ENCODE data around the gene AKAP6.

The AKAP6 gene

GRCh38 chr14:32601906-32602305 is 272.8 kb downstream of the AKAP6 start:
- no peak overlapping the region for H3K4me3 ChIP-seq (ENCODE audit: extremely low read depth, insufficient read depth, low read length, poor library complexity, severe bottlenecking)
- no peaks in the 10 kb centered on the region for H3K36me3 ChIP-seq (ENCODE audit: control insufficient read depth, insufficient read depth, low read length)
- H3K27ac ChIP-seq (ENCODE audit: low read depth, low read length, severe bottlenecking), result no peak overlapping the region
- H3K4me1 ChIP-seq (ENCODE audit: control insufficient read depth, insufficient read depth, low read length, poor library complexity, severe bottlenecking), result peaks cover 8% of the 10 kb centered on the region
- H3K9me3 ChIP-seq (ENCODE audit: control insufficient read depth, low read length), result no peaks in the 10 kb centered on the region
- whole genome bisulfite sequencing, 2 experiments (ENCODE audit: insufficient coverage in 2 of 2), result 96 to 97% methylated on average over 2 to 3 of the region's 3 CpGs

GRCh38 chr14:32602699-32603098 is 273.6 kb downstream of the AKAP6 start:
- 96 to 97% methylated on average over 4 of the region's 7 CpGs for WGBS, 2 experiments (ENCODE audit: insufficient coverage in 2 of 2)
- no peak overlapping the region for H3K4me3 ChIP-seq (ENCODE audit: extremely low read depth, insufficient read depth, low read length, poor library complexity, severe bottlenecking)
- no peaks in the 10 kb centered on the region for H3K9me3 ChIP-seq (ENCODE audit: control insufficient read depth, low read length)
- no peaks in the 10 kb centered on the region for H3K36me3 ChIP-seq (ENCODE audit: control insufficient read depth, insufficient read depth, low read length)
- H3K27ac ChIP-seq (ENCODE audit: low read depth, low read length, severe bottlenecking), result no peak overlapping the region
- peaks cover 12% of the 10 kb centered on the region for H3K4me1 ChIP-seq (ENCODE audit: control insufficient read depth, insufficient read depth, low read length, poor library complexity, severe bottlenecking)

- Histone ChIP-seq H3K4me1 (ENCODE audit: control insufficient read depth, insufficient read depth, low read length, poor library complexity, severe bottlenecking) (peaks cover 17% of the 10 kb centered on the region), H3K4me3 (ENCODE audit: extremely low read depth, insufficient read depth, low read length, poor library complexity, severe bottlenecking) (no peak overlapping the region), H3K36me3 (ENCODE audit: control insufficient read depth, insufficient read depth, low read length) (no peaks in the 10 kb centered on the region), H3K27ac (ENCODE audit: low read depth, low read length, severe bottlenecking) (no peak overlapping the region), H3K9me3 (ENCODE audit: control insufficient read depth, low read length) (no peaks in the 10 kb centered on the region)
- WGBS, 2 experiments (ENCODE audit: insufficient coverage in 2 of 2), result 80% methylated on average over 1 of the region's 2 CpGs; no CpG with 5 or more reads in 1 of the 2 experiments
Observed at GRCh38 chr14:32603992-32604565, 275.0 kb downstream of the AKAP6 start.

- H3K4me1 ChIP-seq (ENCODE audit: control insufficient read depth, insufficient read depth, low read length, poor library complexity, severe bottlenecking), result peaks cover 20% of the 10 kb centered on the region
- no CpG with 5 or more reads among the region's 2 CpGs for WGBS, 2 experiments (ENCODE audit: insufficient coverage in 2 of 2)
- H3K27ac ChIP-seq (ENCODE audit: low read depth, low read length, severe bottlenecking), result no peak overlapping the region
- H3K9me3 ChIP-seq (ENCODE audit: control insufficient read depth, low read length), result no peaks in the 10 kb centered on the region
- no peak overlapping the region for H3K4me3 ChIP-seq (ENCODE audit: extremely low read depth, insufficient read depth, low read length, poor library complexity, severe bottlenecking)
- H3K36me3 ChIP-seq (ENCODE audit: control insufficient read depth, insufficient read depth, low read length), result no peaks in the 10 kb centered on the region
Observed at GRCh38 chr14:32606301-32606700, 277.2 kb downstream of the AKAP6 start.

- H3K36me3 ChIP-seq (ENCODE audit: control insufficient read depth, insufficient read depth, low read length), result no peaks in the 10 kb centered on the region
- WGBS, 2 experiments (ENCODE audit: insufficient coverage in 2 of 2), result 100% methylated on average over 1 of the region's 1 CpG
- H3K27ac ChIP-seq (ENCODE audit: low read depth, low read length, severe bottlenecking), result peak overlapping the region; percentile 46
- H3K4me1 ChIP-seq (ENCODE audit: control insufficient read depth, insufficient read depth, low read length, poor library complexity, severe bottlenecking), result peaks cover 28% of the 10 kb centered on the region
- H3K9me3 ChIP-seq (ENCODE audit: control insufficient read depth, low read length), result no peaks in the 10 kb centered on the region
- H3K4me3 ChIP-seq (ENCODE audit: extremely low read depth, insufficient read depth, low read length, poor library complexity, severe bottlenecking), result no peak overlapping the region
Observed at GRCh38 chr14:32607399-32607798, 278.3 kb downstream of the AKAP6 start.

GRCh38 chr14:32608857-32609256 is 279.8 kb downstream of the AKAP6 start:
- Histone ChIP-seq H3K9me3 (ENCODE audit: control insufficient read depth, low read length) (no peaks in the 10 kb centered on the region), H3K36me3 (ENCODE audit: control insufficient read depth, insufficient read depth, low read length) (no peaks in the 10 kb centered on the region), H3K4me3 (ENCODE audit: extremely low read depth, insufficient read depth, low read length, poor library complexity, severe bottlenecking) (no peak overlapping the region), H3K27ac (ENCODE audit: low read depth, low read length, severe bottlenecking) (no peak overlapping the region), H3K4me1 (ENCODE audit: control insufficient read depth, insufficient read depth, low read length, poor library complexity, severe bottlenecking) (peaks cover 28% of the 10 kb centered on the region)
- 67% methylated on average over 1 of the region's 1 CpG; no CpG with 5 or more reads in 1 of the 2 experiments for WGBS, 2 experiments (ENCODE audit: insufficient coverage in 2 of 2)

GRCh38 chr14:32609388-32609787 is 280.3 kb downstream of the AKAP6 start:
- Histone ChIP-seq H3K9me3 (ENCODE audit: control insufficient read depth, low read length) (no peaks in the 10 kb centered on the region), H3K27ac (ENCODE audit: low read depth, low read length, severe bottlenecking) (no peak overlapping the region), H3K4me1 (ENCODE audit: control insufficient read depth, insufficient read depth, low read length, poor library complexity, severe bottlenecking) (peaks cover 28% of the 10 kb centered on the region), H3K36me3 (ENCODE audit: control insufficient read depth, insufficient read depth, low read length) (no peaks in the 10 kb centered on the region), H3K4me3 (ENCODE audit: extremely low read depth, insufficient read depth, low read length, poor library complexity, severe bottlenecking) (no peak overlapping the region)
- 91 to 98% methylated on average over 3 of the region's 3 CpGs for WGBS, 2 experiments (ENCODE audit: insufficient coverage in 2 of 2)

- H3K27ac ChIP-seq (ENCODE audit: low read depth, low read length, severe bottlenecking), result no peak overlapping the region
- H3K4me3 ChIP-seq (ENCODE audit: extremely low read depth, insufficient read depth, low read length, poor library complexity, severe bottlenecking), result no peak overlapping the region
- no peaks in the 10 kb centered on the region for H3K36me3 ChIP-seq (ENCODE audit: control insufficient read depth, insufficient read depth, low read length)
- WGBS, 2 experiments (ENCODE audit: insufficient coverage in 2 of 2), result 83 to 100% methylated on average over 1 of the region's 1 CpG
- H3K4me1 ChIP-seq (ENCODE audit: control insufficient read depth, insufficient read depth, low read length, poor library complexity, severe bottlenecking), result peaks cover 21% of the 10 kb centered on the region
- no peaks in the 10 kb centered on the region for H3K9me3 ChIP-seq (ENCODE audit: control insufficient read depth, low read length)
Observed at GRCh38 chr14:32611752-32612151, 282.7 kb downstream of the AKAP6 start.

GRCh38 chr14:32618991-32619390 is 289.9 kb downstream of the AKAP6 start:
- Histone ChIP-seq H3K9me3 (ENCODE audit: control insufficient read depth, low read length) (peaks cover 5% of the 10 kb centered on the region), H3K4me1 (ENCODE audit: control insufficient read depth, insufficient read depth, low read length, poor library complexity, severe bottlenecking) (no peaks in the 10 kb centered on the region), H3K36me3 (ENCODE audit: control insufficient read depth, insufficient read depth, low read length) (no peaks in the 10 kb centered on the region), H3K4me3 (ENCODE audit: extremely low read depth, insufficient read depth, low read length, poor library complexity, severe bottlenecking) (no peak overlapping the region), H3K27ac (ENCODE audit: low read depth, low read length, severe bottlenecking) (no peak overlapping the region)
- 100% methylated on average over 1 of the region's 3 CpGs; no CpG with 5 or more reads in 1 of the 2 experiments for WGBS, 2 experiments (ENCODE audit: insufficient coverage in 2 of 2)

GRCh38 chr14:32620303-32620702 is 291.2 kb downstream of the AKAP6 start:
- H3K27ac ChIP-seq (ENCODE audit: low read depth, low read length, severe bottlenecking), result no peak overlapping the region
- WGBS, 2 experiments (ENCODE audit: insufficient coverage in 2 of 2), result 96 to 100% methylated on average over 2 of the region's 2 CpGs
- no peaks in the 10 kb centered on the region for H3K36me3 ChIP-seq (ENCODE audit: control insufficient read depth, insufficient read depth, low read length)
- H3K4me1 ChIP-seq (ENCODE audit: control insufficient read depth, insufficient read depth, low read length, poor library complexity, severe bottlenecking), result no peaks in the 10 kb centered on the region
- no peak overlapping the region for H3K4me3 ChIP-seq (ENCODE audit: extremely low read depth, insufficient read depth, low read length, poor library complexity, severe bottlenecking)
- peaks cover 5% of the 10 kb centered on the region for H3K9me3 ChIP-seq (ENCODE audit: control insufficient read depth, low read length)

- WGBS, 2 experiments (ENCODE audit: insufficient coverage in 2 of 2), result no CpG with 5 or more reads among the region's 1 CpG
- Histone ChIP-seq H3K36me3 (ENCODE audit: control insufficient read depth, insufficient read depth, low read length) (no peaks in the 10 kb centered on the region), H3K4me3 (ENCODE audit: extremely low read depth, insufficient read depth, low read length, poor library complexity, severe bottlenecking) (no peak overlapping the region), H3K27ac (ENCODE audit: low read depth, low read length, severe bottlenecking) (no peak overlapping the region), H3K4me1 (ENCODE audit: control insufficient read depth, insufficient read depth, low read length, poor library complexity, severe bottlenecking) (no peaks in the 10 kb centered on the region), H3K9me3 (ENCODE audit: control insufficient read depth, low read length) (peaks cover 5% of the 10 kb centered on the region)
Observed at GRCh38 chr14:32620724-32621123, 291.6 kb downstream of the AKAP6 start.

All from mesodermal cell (in vitro differentiated cells).